ENCODE results near the gene HAUS6.

HAUS6 gene

GRCh38 chr9:19033015-19033414 is 69.7 kb downstream of the HAUS6 start, which contains the start of gene SAXO1:
SAXO1 (minus strand) TSS chr9:19033209; CDS start chr9:19032908, 301 bp downstream.
- no peak for DNase-seq (ENCODE audit: low read depth)
- H3K4me3 ChIP-seq (ENCODE audit: low read depth, low read length) = no peak within 1 kb of the TSS
- no peak for TF ChIP-seq CTCF (conservative IDR thresholded peaks at IDR 0.05; ENCODE audit: low read depth, low read length)

- H3K4me3 ChIP-seq (ENCODE audit: low read depth, low read length) = no peak overlapping the region
- TF ChIP-seq CTCF (conservative IDR thresholded peaks at IDR 0.05; ENCODE audit: low read depth, low read length) = no peak
- DNase-seq (ENCODE audit: low read depth) = no peak
Observed at GRCh38 chr9:19032406-19032805, 70.3 kb downstream of the HAUS6 start.

- DNase-seq (ENCODE audit: low read depth) = peak; percentile 19
- no peak overlapping the region for H3K4me3 ChIP-seq (ENCODE audit: low read depth, low read length)
- TF ChIP-seq CTCF (conservative IDR thresholded peaks at IDR 0.05; ENCODE audit: low read depth, low read length) = no peak
Observed at GRCh38 chr9:19030899-19031298, 71.8 kb downstream of the HAUS6 start.

- DNase-seq (ENCODE audit: low read depth) = peak; percentile 87
- H3K4me3 ChIP-seq (ENCODE audit: low read depth, low read length) = no peak overlapping the region
- peak; percentile 73 for TF ChIP-seq CTCF (conservative IDR thresholded peaks at IDR 0.05; ENCODE audit: low read depth, low read length)
Observed at GRCh38 chr9:19028835-19029451, 73.8 kb downstream of the HAUS6 start.

GRCh38 chr9:19027825-19028224 is 74.9 kb downstream of the HAUS6 start:
- no peak for TF ChIP-seq CTCF (conservative IDR thresholded peaks at IDR 0.05; ENCODE audit: low read depth, low read length)
- H3K4me3 ChIP-seq (ENCODE audit: low read depth, low read length) = no peak overlapping the region
- no peak for DNase-seq (ENCODE audit: low read depth)

GRCh38 chr9:19026375-19026774 is 76.3 kb downstream of the HAUS6 start:
- DNase-seq (ENCODE audit: low read depth) = no peak
- no peak overlapping the region for H3K4me3 ChIP-seq (ENCODE audit: low read depth, low read length)
- TF ChIP-seq CTCF (conservative IDR thresholded peaks at IDR 0.05; ENCODE audit: low read depth, low read length) = no peak

- DNase-seq (ENCODE audit: low read depth) = no peak
Observed at GRCh38 chr9:19023078-19023477, 79.6 kb downstream of the HAUS6 start.

More at GRCh38 chr9:19023078-19023477, 79.6 kb downstream of the HAUS6 start:
- no peak overlapping the region for H3K4me3 ChIP-seq (ENCODE audit: low read depth, low read length)
- TF ChIP-seq CTCF (conservative IDR thresholded peaks at IDR 0.05; ENCODE audit: low read depth, low read length) = no peak

Measured in choroid plexus epithelial cell (primary cell).